Measurements from ENCODE around the gene GRAPL. TPM values are rescaled to one million over a fixed set of nuclear protein-coding genes. Genes with fewer than 3 reads are reported as not detected.
"Not testable (repeated sequence)": the region's sequence is repeated elsewhere in the genome, so short reads cannot be mapped to it uniquely, and the experiment has no call there.

The GRAPL gene
- total RNA-seq, 1 experiment from 2014 or later, result not detected

DNA sequence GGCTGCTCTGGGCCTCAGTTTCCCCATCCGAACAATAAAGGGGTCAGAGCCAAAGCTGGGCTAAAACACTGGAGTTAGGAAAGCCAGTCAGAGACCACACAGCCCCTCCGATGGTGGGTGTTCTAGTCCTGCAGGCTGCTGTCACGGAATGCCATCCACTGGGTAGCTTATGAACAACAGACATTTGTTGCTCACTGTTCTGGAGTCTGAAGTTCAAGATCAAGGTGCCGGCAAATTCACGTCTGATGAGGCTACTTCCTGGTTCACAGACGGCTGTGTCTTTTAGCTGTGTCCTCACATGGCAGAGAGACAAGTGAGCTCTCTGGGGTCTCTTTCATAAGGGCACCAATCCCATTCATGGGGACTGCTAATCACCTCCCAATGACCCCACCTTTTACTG is 9.2 kb downstream of the GRAPL start:
- DNase-seq (ENCODE audit: low read depth), result not testable (repeated sequence)

DNA sequence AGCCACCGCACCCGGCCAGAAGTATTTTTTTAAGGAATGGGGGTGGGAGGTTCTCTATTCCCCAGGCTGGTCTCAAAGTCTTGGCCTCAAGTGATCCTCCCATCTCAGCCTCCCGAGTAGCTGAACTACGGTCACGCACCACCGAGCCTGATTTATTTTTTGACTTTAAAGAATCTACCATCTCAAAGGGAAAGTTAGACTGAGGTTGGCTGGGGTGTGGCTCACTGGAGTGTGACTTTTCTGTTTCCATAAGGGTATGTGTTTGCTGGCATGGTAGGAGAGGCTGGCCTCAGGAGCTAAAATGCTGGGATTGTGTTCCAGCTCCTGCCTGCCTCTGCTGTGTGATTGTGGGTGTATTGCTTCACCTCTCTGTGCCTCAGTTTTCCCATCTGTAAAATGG is 10.6 kb downstream of the GRAPL start:
- not testable (repeated sequence) for DNase-seq (ENCODE audit: low read depth)

DNA sequence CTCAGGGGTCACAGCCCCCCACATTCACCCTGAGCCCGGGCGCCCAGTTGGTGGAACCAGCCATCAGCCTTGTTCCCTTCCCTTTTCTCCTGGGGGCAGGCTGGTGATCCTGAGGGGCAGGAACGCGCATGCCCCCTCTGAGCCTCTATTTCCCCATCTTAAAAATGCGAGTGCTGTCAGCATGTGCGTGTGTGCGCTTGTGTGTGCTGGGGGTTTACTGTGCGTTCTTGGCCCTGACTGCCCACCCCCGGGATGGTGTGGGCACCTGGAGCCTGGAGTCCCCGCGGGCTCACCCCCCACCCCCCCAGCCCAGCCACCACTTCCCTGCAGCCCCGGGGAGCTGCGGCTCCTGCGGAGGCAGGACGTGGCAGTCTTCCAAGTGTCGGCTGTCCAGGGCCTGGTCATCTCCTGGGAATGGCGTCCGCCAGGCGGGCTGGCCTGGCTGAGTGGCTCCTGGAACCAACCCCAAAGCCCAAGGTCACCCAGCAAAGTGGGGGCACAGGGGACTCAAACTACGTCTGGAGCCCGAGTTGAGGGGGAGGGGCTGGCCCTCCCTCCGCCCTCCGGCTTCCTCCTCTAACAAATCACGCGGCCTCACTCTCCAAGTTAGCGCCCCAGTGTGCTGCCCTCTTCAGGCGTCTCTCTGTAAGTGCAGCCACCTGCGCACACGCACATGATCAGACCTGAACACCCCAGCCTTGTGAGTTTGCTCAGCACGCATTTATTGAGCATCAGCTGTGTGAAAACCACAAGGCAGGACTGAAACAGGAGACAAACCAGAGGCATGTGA is 14.2 kb downstream of the GRAPL start:
- DNase-seq (ENCODE audit: low read depth), result not testable (repeated sequence)

DNA sequence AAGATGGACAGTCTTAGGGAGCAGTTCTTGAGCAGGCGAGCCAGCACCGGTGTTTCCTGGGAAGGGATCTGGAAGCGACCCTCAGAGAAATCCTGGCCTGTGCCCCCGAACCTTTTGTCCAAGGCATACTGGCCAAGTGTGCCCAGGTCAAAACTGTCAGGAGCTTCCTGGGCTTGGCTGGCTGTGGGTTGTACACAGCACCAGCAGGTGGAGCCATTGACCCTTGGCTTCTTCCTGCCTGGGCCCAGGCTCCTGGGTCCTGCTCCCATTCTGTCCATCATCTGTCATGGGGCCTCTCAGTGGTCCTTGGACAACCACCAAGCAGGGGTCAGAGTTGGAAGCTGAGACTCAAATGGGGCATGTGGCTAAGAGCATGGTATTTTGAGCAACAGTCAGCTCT is 15.0 kb downstream of the GRAPL start:
- not testable (repeated sequence) for DNase-seq (ENCODE audit: low read depth)

DNA sequence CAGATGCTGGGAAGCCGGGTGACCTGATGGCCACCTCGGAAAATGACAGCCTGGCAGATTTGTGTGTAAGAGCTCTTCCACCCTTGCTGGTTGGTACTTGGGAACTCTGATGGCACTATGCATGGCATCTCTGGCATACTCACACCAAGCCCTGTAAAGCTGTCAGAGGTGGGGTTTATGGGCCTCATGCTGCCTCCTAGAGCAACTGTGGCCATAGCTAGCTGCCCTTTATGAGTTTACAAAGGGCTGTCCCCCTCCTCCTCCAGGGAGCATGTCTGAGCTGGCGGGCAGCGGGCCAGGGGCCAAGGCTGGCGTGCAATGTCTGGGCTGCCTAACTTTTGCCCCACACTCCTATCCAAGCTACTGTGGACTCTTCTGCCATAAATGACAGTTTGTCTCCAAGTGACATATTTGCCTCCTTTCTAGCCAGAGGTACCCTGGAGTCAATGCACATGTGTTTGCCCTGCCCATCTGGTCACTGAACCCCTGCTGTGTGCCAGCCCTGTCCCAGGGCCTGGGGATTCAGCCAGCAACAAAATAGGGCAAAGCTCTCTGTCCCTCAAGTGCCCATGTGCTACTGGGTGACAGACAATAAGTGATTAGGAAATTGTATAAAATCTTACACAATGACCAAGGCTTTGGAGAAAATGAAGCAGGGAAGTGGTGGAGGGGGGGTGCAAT is 15.8 kb downstream of the GRAPL start:
- DNase-seq (ENCODE audit: low read depth), result not testable (repeated sequence)

DNA sequence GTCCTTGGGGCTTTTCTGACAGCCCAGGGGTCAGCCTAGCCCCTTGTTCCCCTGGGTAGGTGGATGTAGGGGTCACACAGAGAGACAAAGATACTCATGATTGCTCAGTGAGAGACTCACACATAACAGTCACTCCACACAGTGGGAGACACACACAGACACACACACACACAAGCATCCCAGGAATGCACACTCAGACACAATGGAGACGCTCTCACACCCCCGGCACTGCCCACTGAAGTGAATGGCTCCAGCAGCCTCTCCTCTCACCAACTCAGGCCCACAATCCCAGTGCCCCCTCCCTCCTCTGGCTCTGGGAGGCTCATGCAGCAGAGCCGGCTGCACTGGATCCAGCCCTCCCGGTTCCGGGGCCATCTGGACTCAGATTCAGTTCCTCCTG is 17.0 kb downstream of the GRAPL start:
- not testable (repeated sequence) for DNase-seq (ENCODE audit: low read depth)

DNA sequence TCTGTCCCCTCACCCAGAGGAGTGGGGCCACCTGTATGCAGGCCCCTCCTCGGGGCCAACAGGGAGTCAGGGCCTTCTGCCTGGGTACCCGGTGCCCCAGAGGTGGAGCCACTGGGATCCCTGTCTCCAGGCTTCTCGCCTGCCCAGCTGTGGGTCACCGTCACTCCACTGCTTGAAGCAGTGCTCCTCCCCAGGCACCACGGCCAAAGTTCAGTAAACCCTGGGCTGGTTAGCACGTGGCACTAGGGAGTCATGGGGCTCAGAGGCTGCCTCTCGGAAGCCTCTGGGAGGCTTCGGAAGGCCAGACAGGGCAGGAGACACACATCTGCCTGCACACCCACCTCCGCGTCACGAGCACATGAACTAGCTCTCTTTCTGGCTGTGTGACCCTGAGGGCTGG is 18.1 kb downstream of the GRAPL start:
- not testable (repeated sequence) for DNase-seq (ENCODE audit: low read depth)

DNA sequence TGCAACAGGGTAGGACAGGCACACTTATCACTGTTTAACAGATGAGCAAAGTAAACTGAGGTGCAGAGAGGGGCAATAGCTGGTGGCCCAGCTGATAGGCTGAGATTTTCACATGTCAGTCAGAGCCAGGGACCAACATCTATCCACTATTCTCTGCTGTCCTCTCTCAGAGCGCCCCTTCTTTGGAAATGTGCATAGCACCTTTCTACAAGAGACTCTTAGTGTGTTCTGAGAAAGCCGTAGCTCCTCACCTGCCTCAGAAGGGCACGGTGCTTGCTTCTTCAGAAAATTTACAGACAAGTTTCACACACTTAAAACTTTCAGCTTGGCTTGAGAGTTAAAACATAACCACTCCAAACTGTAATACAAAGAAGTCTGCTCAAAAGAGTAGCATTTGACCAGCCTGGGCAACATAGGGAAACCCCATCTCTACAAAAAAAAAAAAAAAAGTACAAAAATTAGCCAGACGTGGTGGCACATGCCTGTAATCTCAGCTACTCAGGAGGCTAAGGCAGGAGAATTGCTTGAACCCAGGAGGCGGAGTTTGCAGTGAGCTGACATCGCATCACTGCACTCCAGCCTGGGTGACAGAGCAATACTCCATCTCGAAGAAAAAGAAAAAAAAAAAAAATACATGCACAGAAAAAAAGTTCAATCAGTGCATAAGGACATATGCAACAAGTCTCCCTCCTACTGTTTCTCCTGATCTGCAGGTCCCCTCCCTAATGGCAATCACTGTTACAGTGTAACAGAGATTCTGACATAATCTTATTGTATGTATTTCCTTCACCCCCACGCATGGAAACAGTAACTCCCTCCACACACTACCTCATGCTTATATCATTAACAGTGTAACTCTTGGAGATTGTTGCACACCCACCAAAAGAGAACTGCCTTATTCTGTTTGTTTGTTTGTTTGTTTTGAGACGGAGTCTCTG is 23.6 kb downstream of the GRAPL start:
- DNase-seq (ENCODE audit: low read depth), result not testable (repeated sequence)

DNA sequence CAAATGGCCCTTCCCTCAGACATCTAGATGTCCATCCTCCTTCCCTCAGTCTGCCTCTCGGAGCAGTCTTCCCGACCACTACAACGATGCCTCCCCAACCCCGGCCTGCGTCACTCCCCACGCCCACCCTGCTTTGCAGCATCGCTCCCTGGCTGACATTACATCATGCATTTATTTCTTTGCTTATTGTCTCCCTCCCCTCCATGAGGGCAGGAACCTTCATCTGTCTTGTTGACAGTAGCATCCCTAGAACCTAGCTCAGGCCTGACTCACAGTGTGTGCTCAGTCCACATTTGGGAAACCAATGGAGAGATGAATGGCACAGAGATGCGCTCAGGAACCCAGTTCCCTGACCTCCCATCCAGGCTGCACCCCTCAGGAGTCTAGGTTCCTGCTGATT is 30.2 kb downstream of the GRAPL start:
- not testable (repeated sequence) for DNase-seq (ENCODE audit: low read depth)

DNA sequence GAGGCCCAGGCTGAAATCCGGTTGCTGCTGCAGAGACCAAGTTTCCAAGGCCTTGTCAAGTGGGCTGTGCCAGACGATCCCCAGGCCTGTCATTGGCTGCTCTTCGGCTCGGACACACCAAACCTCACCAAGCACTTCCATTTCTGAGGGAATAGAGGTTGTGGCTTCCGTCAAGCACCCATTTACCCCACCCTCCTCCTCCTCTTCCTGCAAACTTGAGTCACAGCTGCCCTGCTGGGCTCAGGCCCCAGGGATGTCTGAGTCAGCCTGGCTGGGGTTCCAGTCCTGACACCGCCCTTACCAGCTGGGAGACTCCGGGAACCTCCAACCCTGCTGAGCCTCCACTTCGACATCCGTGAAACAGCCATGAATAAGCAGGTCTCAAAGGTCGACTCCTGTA is 31.1 kb downstream of the GRAPL start:
- DNase-seq (ENCODE audit: low read depth), result not testable (repeated sequence)

DNA sequence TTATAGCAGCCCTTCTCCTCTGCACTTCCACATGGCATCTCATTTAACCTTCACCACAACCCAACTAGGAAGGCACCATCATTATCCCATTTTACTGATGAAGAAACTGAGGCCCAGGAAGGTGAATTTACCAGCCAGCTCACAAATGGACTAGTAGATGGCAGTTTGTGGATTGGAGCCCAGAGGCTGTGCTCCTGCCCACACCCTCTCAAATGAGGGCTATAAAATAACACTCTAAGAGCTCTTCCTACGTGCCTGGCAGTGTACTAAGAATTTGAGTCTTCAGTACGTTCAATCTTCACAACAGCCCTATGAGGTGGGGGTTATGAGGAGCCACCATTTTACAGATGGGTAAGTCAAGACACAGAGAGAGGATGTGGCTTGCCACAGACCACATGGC is 31.5 kb downstream of the GRAPL start:
- not testable (repeated sequence) for DNase-seq (ENCODE audit: low read depth)

DNA sequence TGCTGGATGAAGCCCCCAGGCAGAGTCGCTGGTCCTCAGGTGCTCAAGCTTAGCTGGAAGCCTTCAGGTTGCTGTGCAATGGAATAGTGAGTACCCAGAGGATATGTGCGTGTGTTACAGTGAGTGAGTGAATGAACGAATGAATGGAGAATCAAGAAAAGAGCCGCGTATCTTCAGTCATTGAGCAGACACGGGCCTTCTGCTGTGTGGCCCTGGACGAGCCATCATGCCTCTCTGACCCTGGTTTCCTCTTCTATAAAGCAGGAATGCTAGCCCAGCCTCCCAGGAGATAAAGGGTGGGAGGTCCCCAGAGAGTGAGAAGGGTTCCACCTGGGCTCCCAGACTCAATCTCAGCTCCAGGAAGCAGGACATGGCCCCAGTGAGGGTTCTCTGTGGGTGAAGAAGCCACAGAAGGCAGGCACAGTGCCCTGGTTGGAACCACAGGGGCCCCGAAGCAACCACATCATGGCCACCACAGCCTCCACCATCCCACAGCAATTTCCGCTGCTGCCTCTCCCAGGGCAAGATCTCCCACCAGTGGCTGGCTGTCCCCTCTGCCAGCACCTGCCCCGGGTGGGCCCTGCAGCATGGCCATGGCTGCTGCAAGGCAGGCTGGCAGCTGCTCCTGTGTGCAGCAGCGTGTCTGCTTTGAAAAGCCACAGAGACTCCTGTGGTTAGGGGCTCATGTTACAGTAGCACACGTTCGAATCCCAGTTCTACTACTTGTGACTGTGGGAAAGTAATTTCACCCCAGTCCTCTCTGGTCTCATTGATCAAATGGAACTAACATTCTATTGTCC is 34.1 kb downstream of the GRAPL start:
- not testable (repeated sequence) for DNase-seq (ENCODE audit: low read depth)

DNA sequence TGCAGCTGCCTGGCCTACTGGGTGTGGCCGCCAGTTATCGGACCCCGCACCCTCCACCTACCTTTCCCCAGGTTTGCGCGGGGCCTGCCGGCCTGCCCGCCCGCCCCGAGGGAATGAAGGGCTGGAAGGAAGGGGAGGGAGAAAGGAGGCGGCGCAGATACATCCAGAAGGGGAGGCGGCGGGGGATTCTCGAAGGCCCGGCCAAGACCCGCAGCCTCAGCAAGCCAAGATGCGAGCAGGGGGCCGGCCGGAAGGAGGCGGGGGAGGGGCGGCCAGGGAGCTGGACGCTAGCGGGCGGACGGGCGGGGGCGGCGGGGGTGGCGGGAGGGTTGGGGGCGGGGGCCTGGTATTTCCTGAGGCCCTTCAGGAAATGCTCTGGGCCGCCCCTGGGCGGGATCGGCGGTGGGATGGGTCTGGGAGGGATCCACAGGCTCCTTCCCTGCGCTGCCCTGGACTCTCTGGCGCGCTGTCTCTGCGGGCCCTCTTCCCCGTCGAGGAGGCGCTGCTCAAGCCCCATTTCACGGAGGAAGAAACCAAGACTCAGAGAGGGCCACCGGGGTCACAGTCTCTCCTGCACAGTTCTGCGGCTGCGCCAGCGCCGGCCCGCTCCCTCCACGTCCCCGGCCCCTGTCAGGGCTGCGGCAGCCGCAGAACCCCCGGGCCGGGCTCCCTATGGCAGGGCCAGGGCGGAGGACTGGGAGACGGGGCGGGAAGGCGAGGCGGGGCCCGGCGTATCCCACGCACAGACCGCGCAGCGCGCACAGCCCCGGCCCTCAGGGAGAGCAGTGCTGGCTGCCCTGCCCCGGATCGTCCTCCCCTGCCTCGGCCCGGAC is 35.2 kb downstream of the GRAPL start:
- DNase-seq (ENCODE audit: low read depth), result not testable (repeated sequence)

DNA sequence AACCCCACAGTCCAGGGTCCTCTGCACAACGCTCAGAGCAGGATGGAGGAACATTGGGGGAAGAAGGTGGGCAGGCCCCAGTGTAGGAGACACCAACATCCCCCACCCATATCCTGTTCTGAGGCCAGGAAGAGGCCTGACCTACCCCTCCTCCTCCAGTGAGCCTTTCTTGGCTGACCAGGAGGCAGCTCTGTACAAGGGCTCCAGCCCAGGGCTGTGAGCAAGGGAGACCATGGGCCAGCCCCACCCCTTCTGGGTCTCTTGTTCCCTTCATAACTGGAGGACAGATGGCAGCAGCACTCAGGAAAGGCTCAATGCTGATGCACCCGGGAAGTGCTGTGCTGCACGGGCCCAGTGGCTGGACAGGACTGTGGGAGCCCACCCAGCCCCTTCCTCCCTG is 47.0 kb downstream of the GRAPL start:
- DNase-seq (ENCODE audit: low read depth), result not testable (repeated sequence)

DNA sequence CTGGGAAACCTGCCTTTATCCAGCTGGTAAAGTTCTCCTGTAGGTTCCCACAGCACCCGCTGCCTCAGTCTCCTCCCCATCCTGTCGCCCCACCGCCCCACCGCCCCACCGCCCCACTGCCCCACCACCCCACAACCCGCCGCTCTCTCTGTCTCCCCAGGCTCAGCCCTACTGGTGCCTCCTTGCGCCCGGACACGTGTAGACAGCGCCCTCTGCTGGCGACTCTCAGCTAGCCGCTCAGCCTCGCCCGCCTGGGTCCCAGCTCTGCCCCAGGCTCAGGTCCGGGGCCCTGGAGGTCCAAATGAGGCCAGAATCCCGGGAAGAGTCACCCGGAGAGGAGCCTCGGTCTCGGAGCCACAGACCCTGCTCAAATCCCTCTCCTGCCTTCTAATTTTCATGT is 48.0 kb downstream of the GRAPL start:
- DNase-seq (ENCODE audit: low read depth), result not testable (repeated sequence)

DNA sequence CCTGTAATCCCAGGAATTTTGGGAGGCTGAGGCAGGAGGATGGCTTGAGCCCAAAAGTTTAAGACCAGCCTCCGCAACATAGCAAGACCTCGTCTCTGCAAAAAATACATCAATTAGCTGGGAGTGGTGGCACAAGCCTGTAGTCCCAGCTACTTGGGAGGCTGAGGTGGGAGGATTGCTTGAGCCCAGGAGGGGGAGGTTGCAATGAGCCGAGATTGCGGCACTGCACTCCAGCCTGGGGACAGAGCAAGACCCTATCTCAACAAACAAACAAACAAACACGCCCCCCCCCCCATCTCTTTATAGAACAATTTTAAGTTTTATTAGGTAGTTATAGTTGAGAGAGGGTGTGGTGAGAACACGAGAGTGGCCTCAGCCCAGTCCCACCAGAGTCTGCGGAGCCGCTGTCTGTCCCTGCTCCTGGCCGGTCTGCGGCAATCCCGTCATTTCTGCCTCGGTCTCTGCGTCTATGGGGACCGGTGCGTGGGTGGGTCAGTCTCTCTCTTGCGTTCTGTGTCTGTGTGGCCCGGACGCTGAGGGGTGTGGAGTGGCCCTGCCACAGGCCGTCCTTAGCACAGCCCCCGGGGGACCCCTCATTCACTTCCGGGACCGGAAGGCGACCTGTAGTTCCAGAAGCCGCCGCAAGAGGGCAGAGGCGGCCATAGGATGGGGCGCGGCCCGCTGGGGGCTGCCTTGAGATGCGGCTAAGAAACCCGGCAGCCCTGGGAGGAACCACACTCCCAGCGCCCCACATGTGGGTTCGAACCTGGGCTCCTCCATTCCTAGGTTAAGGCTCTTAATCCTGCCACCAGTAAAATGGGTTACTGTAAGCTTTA is 53.9 kb downstream of the GRAPL start:
- not testable (repeated sequence) for DNase-seq (ENCODE audit: low read depth)

DNA sequence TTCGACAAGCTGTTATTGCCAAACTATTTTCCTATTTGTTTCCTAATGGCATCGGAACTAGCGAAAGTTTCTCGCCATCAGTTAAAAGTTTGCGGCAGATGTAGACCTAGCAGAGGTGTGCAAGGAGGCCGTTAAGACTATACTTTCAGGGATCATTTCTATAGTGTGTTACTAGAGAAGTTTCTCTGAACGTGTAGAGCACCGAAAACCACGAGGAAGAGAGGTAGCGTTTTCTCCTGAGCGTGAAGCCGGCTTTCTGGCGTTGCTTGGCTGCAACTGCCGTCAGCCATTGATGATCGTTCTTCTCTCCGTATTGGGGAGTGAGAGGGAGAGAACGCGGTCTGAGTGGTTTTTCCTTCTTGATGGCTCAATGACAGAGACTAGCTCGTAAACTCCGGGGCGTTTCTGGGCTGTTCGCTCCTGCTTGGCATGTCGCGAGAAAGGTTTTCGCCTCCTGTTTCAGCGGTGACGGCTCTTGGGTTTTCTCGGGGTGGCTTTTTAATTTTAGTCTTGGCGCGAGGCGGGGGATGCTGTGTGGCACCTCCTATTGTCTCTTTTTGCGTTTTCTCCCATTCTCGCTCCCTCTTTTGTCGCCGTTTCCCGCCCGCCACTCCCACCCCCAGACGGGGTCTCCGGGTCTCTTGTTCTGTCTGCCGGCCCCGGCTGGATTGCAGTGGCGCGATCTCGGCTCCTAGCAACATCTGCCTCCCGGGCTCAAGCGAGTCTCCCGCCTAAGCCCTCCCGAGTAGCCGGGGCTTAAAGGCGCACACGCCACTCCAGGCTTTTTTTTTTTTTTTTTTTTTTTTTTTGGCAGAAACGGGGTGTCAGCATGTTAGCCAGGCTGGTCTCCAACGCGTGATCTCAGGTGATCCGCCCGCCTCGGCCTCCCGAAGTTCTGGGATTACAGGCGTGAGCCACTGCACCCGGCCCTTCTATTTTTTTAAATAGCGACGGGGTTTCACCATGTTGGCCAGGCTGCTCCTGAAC is 60.8 kb downstream of the GRAPL start:
- DNase-seq (ENCODE audit: low read depth), result not testable (repeated sequence)

Measured in LHCN-M2 (cell line).